Tibial nerve (tissue), 4 donors: ENCODE results near the gene PTGFRN.

Experiments
- CTCF ChIP-seq, 5 experiments: fragments of 200-600 bp in 3 of 5; fragments of 450-650 bp in 2 of 5; sonication (generic) in 3 of 5; IDR thresholded peaks; one replicate each; pipeline ENCODE4 v1.5.1; 2016 to 2019; ENCODE audit warnings: antibody characterized with exemption in 5 of 5, mild to moderate bottlenecking in 3 of 5, moderate library complexity in 2 of 5
- EP300 ChIP-seq, 2 donors: sonication (generic); formaldehyde crosslinking; IDR thresholded peaks; one replicate each; pipeline ENCODE4 v1.6.1; 2017; ENCODE audit warnings: antibody characterized with exemption in 2 of 2, mild to moderate bottlenecking in 1 of 2
- POLR2A ChIP-seq, 2 donors: fragments of 450-650 bp; IDR thresholded peaks; one replicate each; pipeline ENCODE4 v1.6.1; 2017; ENCODE audit warnings: antibody characterized with exemption in 2 of 2, mild to moderate bottlenecking in 2 of 2, moderate library complexity in 2 of 2

GRCh38 chr1:116986421-116987255, 76.9 kb downstream of the PTGFRN start:
- no peak for TF ChIP-seq CTCF (IDR thresholded peaks at IDR 0.05)
- no peak for TF ChIP-seq EP300 (IDR thresholded peaks at IDR 0.05)
- no peak for TF ChIP-seq POLR2A (IDR thresholded peaks at IDR 0.05)
